ENCODE results near the gene NRIP3. TPM values are rescaled to one million over a fixed set of nuclear protein-coding genes. Genes with fewer than 3 reads are reported as not detected.

Gene NRIP3
- total and polyA plus RNA-seq, 7 experiments from 2014 or later: 0.13 to 11.0 (median 2.1) TPM; not detected in 1

- H3K4me3 Mint-ChIP-seq: peak overlapping the region in 1 of 10 donors; percentile 18
- Histone ChIP-seq H3K27me3 (ENCODE audit: control insufficient read depth in 2 of 2, insufficient read depth in 2 of 2, low read length in 2 of 2) (no peaks in the 10 kb centered on the region), H3K36me3 (ENCODE audit: control insufficient read depth in 2 of 3, insufficient read depth in 3 of 3, low read length in 3 of 3) (peaks cover 0 to 11% (median 0%) of the 10 kb centered on the region in 3 experiments), H3K4me1 (ENCODE audit: control insufficient read depth in 2 of 2, insufficient read depth in 2 of 2, low read length in 2 of 2) (peaks cover 13 to 17% of the 10 kb centered on the region in 2 donors), H3K4me3 (ENCODE audit: low read length) (no peak overlapping the region), H3K9me3 (ENCODE audit: control insufficient read depth in 2 of 3, low read length in 3 of 3) (no peaks in the 10 kb centered on the region), H3K27ac (ENCODE audit: low read depth, low read length) (no peak overlapping the region)
- DNase-seq (no peak), ATAC-seq (no peak)
- H3K27ac Mint-ChIP-seq: peak overlapping the region in 3 of 9 donors; percentile 0 to 42 (median 33)
- H3K4me1 Mint-ChIP-seq: peaks cover 22 to 54% (median 44%) of the 10 kb centered on the region in 7 donors
- H3K36me3 Mint-ChIP-seq: peaks cover 0 to 11% (median 3%) of the 10 kb centered on the region in 5 donors
- intact Hi-C loops (cut with micrococcal nuclease): loop anchor here (5.0 kb wide), 3 partner anchors 349 to 1496 kb away; partner anchors contain the start of genes AMPD3 (in 1 of the 2) and EIF3F (in 1 of the 2)
- ChIA-PET CTCF (interaction anchor here (0.7 to 3.7 kb wide), 5 partner anchors 8 to 1357 kb away, joined by 3 to 31 read pairs (median 3); partner anchors contain the start of genes RPL27A and TRIM66), POLR2A (interaction anchor here (1.4 kb wide), 1 partner anchor 273 kb away, joined by 4 read pairs; no protein-coding TSS in a partner anchor)
- H3K9me3 Mint-ChIP-seq: no peaks in the 10 kb centered on the region
- no peaks in the 10 kb centered on the region for H3K27me3 Mint-ChIP-seq
These were observed 42.4 kb downstream of the NRIP3 start for GRCh38 chr11:8961401-8961800.

GRCh38 chr11:8959546-8960166 is 44.1 kb downstream of the NRIP3 start:
- Mint-ChIP-seq H3K9me3 (no peaks in the 10 kb centered on the region), H3K4me3 (no peak overlapping the region), H3K27me3 (no peaks in the 10 kb centered on the region), H3K36me3 (peaks cover 0 to 15% (median 10%) of the 10 kb centered on the region in 5 donors), H3K4me1 (peaks cover 22 to 45% (median 39%) of the 10 kb centered on the region in 7 donors), H3K27ac (peak overlapping the region in 2 of 9 donors; percentile 23 to 58)
- ATAC-seq (peak; percentile 28), DNase-seq (peak in 6 of 9 donors; percentile 7 to 34 (median 25))
- H3K27ac ChIP-seq (ENCODE audit: low read depth, low read length): no peak overlapping the region
- H3K4me3 ChIP-seq (ENCODE audit: low read length): no peak overlapping the region
- no peaks in the 10 kb centered on the region for H3K27me3 ChIP-seq (ENCODE audit: control insufficient read depth in 2 of 2, insufficient read depth in 2 of 2, low read length in 2 of 2)
- POLR2A ChIA-PET: interaction anchor here (1.0 to 1.4 kb wide), 3 partner anchors 11 to 273 kb away, joined by 3 to 4 read pairs (median 3); partner anchors contain the start of gene AKIP1
- CTCF ChIA-PET: interaction anchor here (0.6 to 3.7 kb wide), 8 partner anchors 10 to 392 kb away, joined by 3 to 31 read pairs (median 4); no protein-coding TSS in a partner anchor
- H3K9me3 ChIP-seq (ENCODE audit: control insufficient read depth in 2 of 3, low read length in 3 of 3): no peaks in the 10 kb centered on the region
- H3K36me3 ChIP-seq (ENCODE audit: control insufficient read depth in 2 of 3, insufficient read depth in 3 of 3, low read length in 3 of 3): peaks cover 0 to 22% (median 0%) of the 10 kb centered on the region in 3 experiments
- peaks cover 13 to 17% of the 10 kb centered on the region in 2 donors for H3K4me1 ChIP-seq (ENCODE audit: control insufficient read depth in 2 of 2, insufficient read depth in 2 of 2, low read length in 2 of 2)
- intact Hi-C loops (cut with micrococcal nuclease): loop anchor here (1.0 to 5.0 kb wide), 6 partner anchors 45 to 1498 kb away; partner anchors contain the start of genes AMPD3 (in 1 of the 2) and EIF3F (in 1 of the 2)

- Histone ChIP-seq H3K27ac (ENCODE audit: low read depth, low read length) (no peak overlapping the region), H3K4me1 (ENCODE audit: control insufficient read depth in 2 of 2, insufficient read depth in 2 of 2, low read length in 2 of 2) (peaks cover 0 to 2% of the 10 kb centered on the region in 2 donors), H3K9me3 (ENCODE audit: control insufficient read depth in 2 of 3, low read length in 3 of 3) (no peaks in the 10 kb centered on the region), H3K36me3 (ENCODE audit: control insufficient read depth in 2 of 3, insufficient read depth in 3 of 3, low read length in 3 of 3) (peaks cover 5 to 36% (median 8%) of the 10 kb centered on the region in 3 experiments), H3K27me3 (ENCODE audit: control insufficient read depth in 2 of 2, insufficient read depth in 2 of 2, low read length in 2 of 2) (no peaks in the 10 kb centered on the region), H3K4me3 (ENCODE audit: low read length) (no peak overlapping the region)
- Mint-ChIP-seq H3K27me3 (no peaks in the 10 kb centered on the region), H3K36me3 (peaks cover 7 to 29% (median 20%) of the 10 kb centered on the region in 5 donors), H3K9me3 (no peaks in the 10 kb centered on the region), H3K4me1 (peaks cover 8 to 33% (median 23%) of the 10 kb centered on the region in 7 donors), H3K4me3 (peak overlapping the region in 1 of 10 donors; percentile 37), H3K27ac (peak overlapping the region in 1 of 9 donors; percentile 16)
- ChIA-PET CTCF (interaction anchor here (0.9 kb wide), 1 partner anchor 16 kb away, joined by 3 read pairs; no protein-coding TSS in a partner anchor), POLR2A (no interaction called here)
- ATAC-seq (no peak), DNase-seq (no peak)
- intact Hi-C loops (cut with micrococcal nuclease): loop anchor here in 1 of 2 donors (5.0 kb wide), 1 partner anchor 630 kb away; no protein-coding TSS in a partner anchor
These were observed 46.9 kb downstream of the NRIP3 start for GRCh38 chr11:8956860-8957259.

- Mint-ChIP-seq H3K9me3 (no peaks in the 10 kb centered on the region), H3K36me3 (peaks cover 8 to 53% (median 28%) of the 10 kb centered on the region in 5 donors), H3K4me1 (peaks cover 0 to 4% (median 0%) of the 10 kb centered on the region in 7 donors), H3K27me3 (peaks cover 0 to 4% (median 0%) of the 10 kb centered on the region in 5 donors), H3K4me3 (no peak overlapping the region), H3K27ac (peak overlapping the region in 1 of 9 donors; percentile 55)
- Histone ChIP-seq H3K36me3 (ENCODE audit: control insufficient read depth in 2 of 3, insufficient read depth in 3 of 3, low read length in 3 of 3) (peaks cover 14 to 55% (median 20%) of the 10 kb centered on the region in 3 experiments), H3K4me1 (ENCODE audit: control insufficient read depth in 2 of 2, insufficient read depth in 2 of 2, low read length in 2 of 2) (no peaks in the 10 kb centered on the region), H3K4me3 (ENCODE audit: low read length) (no peak overlapping the region), H3K9me3 (ENCODE audit: control insufficient read depth in 2 of 3, low read length in 3 of 3) (no peaks in the 10 kb centered on the region), H3K27ac (ENCODE audit: low read depth, low read length) (no peak overlapping the region), H3K27me3 (ENCODE audit: control insufficient read depth in 2 of 2, insufficient read depth in 2 of 2, low read length in 2 of 2) (no peaks in the 10 kb centered on the region)
- ChIA-PET CTCF (interaction anchor here (0.6 to 2.5 kb wide), 2 partner anchors 11 to 77 kb away, joined by 3 to 9 read pairs; no protein-coding TSS in a partner anchor), POLR2A (interaction anchor here (1.1 kb wide), 1 partner anchor 11 kb away, joined by 4 read pairs; no protein-coding TSS in a partner anchor)
- DNase-seq (no peak), ATAC-seq (no peak)
- intact Hi-C loops (cut with micrococcal nuclease): no loop called here
These were observed 54.9 kb downstream of the NRIP3 start for GRCh38 chr11:8948886-8949285.

GRCh38 chr11:8947230-8947943 is 56.4 kb downstream of the NRIP3 start:
- Mint-ChIP-seq H3K27ac (peak overlapping the region in 1 of 9 donors; percentile 36), H3K4me1 (peaks cover 0 to 3% (median 0%) of the 10 kb centered on the region in 7 donors), H3K27me3 (peaks cover 0 to 8% (median 0%) of the 10 kb centered on the region in 5 donors), H3K4me3 (no peak overlapping the region), H3K36me3 (peaks cover 7 to 38% (median 26%) of the 10 kb centered on the region in 5 donors), H3K9me3 (no peaks in the 10 kb centered on the region)
- ChIA-PET CTCF (no interaction called here), POLR2A (interaction anchor here (0.6 kb wide), 1 partner anchor 706 kb away, joined by 3 read pairs; no protein-coding TSS in a partner anchor)
- DNase-seq (no peak), ATAC-seq (no peak)
- no peak overlapping the region for H3K27ac ChIP-seq (ENCODE audit: low read depth, low read length)
- H3K9me3 ChIP-seq (ENCODE audit: control insufficient read depth in 2 of 3, low read length in 3 of 3): no peaks in the 10 kb centered on the region
- H3K4me3 ChIP-seq (ENCODE audit: low read length): no peak overlapping the region
- peaks cover 7 to 40% (median 14%) of the 10 kb centered on the region in 3 experiments for H3K36me3 ChIP-seq (ENCODE audit: control insufficient read depth in 2 of 3, insufficient read depth in 3 of 3, low read length in 3 of 3)
- intact Hi-C loops (cut with micrococcal nuclease): no loop called here
- no peaks in the 10 kb centered on the region for H3K27me3 ChIP-seq (ENCODE audit: control insufficient read depth in 2 of 2, insufficient read depth in 2 of 2, low read length in 2 of 2)
- H3K4me1 ChIP-seq (ENCODE audit: control insufficient read depth in 2 of 2, insufficient read depth in 2 of 2, low read length in 2 of 2): no peaks in the 10 kb centered on the region

GRCh38 chr11:8942518-8943066 is 61.2 kb downstream of the NRIP3 start, which contains the start of gene ASCL3:
ASCL3 (minus strand) TSS chr11:8943016; CDS start chr11:8938161, 4,855 bp downstream.
- Histone ChIP-seq H3K4me1 (ENCODE audit: control insufficient read depth in 2 of 2, insufficient read depth in 2 of 2, low read length in 2 of 2) (no peaks in the 10 kb centered on the region), H3K4me3 (ENCODE audit: low read length) (no peak within 1 kb of the TSS), H3K36me3 (ENCODE audit: control insufficient read depth in 2 of 3, insufficient read depth in 3 of 3, low read length in 3 of 3) (peaks cover 0 to 8% (median 3%) of the 10 kb centered on the region in 3 experiments), H3K9me3 (ENCODE audit: control insufficient read depth in 2 of 3, low read length in 3 of 3) (no peaks in the 10 kb centered on the region), H3K27ac (ENCODE audit: low read depth, low read length) (no peak within 1 kb of the TSS), H3K27me3 (ENCODE audit: control insufficient read depth in 2 of 2, insufficient read depth in 2 of 2, low read length in 2 of 2) (no peaks in the 10 kb centered on the region)
- Mint-ChIP-seq H3K27me3 (peaks cover 0 to 22% (median 5%) of the 10 kb centered on the region in 5 donors), H3K36me3 (peaks cover 3 to 12% (median 8%) of the 10 kb centered on the region in 5 donors), H3K9me3 (no peaks in the 10 kb centered on the region), H3K4me1 (peaks cover 0 to 3% (median 0%) of the 10 kb centered on the region in 7 donors), H3K4me3 (no peak within 1 kb of the TSS), H3K27ac (no peak within 1 kb of the TSS)
- ATAC-seq (no peak), DNase-seq (no peak)
- CTCF ChIA-PET: no interaction called here
- intact Hi-C loops (cut with micrococcal nuclease): no loop called here
- POLR2A ChIA-PET: no interaction called here
